SIG-M5 treated with dmso at 0.1 percent for 504 hours (cell line): Measurements from ENCODE around the gene FRMPD1.
A peak's percentile ranks its signal among the peaks of the same experiment; 100 is the strongest.

Experiments
- DNase-seq: peaks from one replicate; lab custom pipeline; 2025; ENCODE audit not compliant: unreplicated experiment; lab: John Stamatoyannopoulos, UW

The FRMPD1 gene

GRCh38 chr9:37678789-37679273 lies 28.1 kb downstream of the FRMPD1 start:
- no peak for DNase-seq

GRCh38 chr9:37679649-37680402 lies 29.1 kb downstream of the FRMPD1 start:
- no peak for DNase-seq

- DNase-seq = no peak
Observed at GRCh38 chr9:37682951-37683350, 32.2 kb downstream of the FRMPD1 start.

GRCh38 chr9:37683531-37684371 lies 33.0 kb downstream of the FRMPD1 start:
- DNase-seq = no peak

- DNase-seq = no peak
Observed at GRCh38 chr9:37692622-37693221, 42.0 kb downstream of the FRMPD1 start.

GRCh38 chr9:37693260-37693659 lies 42.5 kb downstream of the FRMPD1 start:
- DNase-seq = no peak

GRCh38 chr9:37694355-37694754 lies 43.6 kb downstream of the FRMPD1 start:
- DNase-seq = no peak

- no peak for DNase-seq
Observed at GRCh38 chr9:37696528-37696927, 45.8 kb downstream of the FRMPD1 start.

- DNase-seq = no peak
Observed at GRCh38 chr9:37700131-37700530, 49.4 kb downstream of the FRMPD1 start.

GRCh38 chr9:37700900-37701299 lies 50.1 kb downstream of the FRMPD1 start:
- no peak for DNase-seq

GRCh38 chr9:37705787-37706186 lies 55.0 kb downstream of the FRMPD1 start:
- no peak for DNase-seq

- DNase-seq = no peak
Observed at GRCh38 chr9:37706290-37706689, 55.5 kb downstream of the FRMPD1 start.

GRCh38 chr9:37707748-37708147 lies 57.0 kb downstream of the FRMPD1 start:
- DNase-seq = no peak

GRCh38 chr9:37710046-37710445 lies 59.3 kb downstream of the FRMPD1 start:
- DNase-seq = peak; percentile 32

GRCh38 chr9:37715260-37715659 lies 64.5 kb downstream of the FRMPD1 start:
- DNase-seq = no peak

GRCh38 chr9:37715991-37716505 lies 65.3 kb downstream of the FRMPD1 start:
- DNase-seq = no peak

GRCh38 chr9:37719526-37719925 lies 68.8 kb downstream of the FRMPD1 start:
- DNase-seq = peak; percentile 3

- DNase-seq = no peak
Observed at GRCh38 chr9:37727013-37727412, 76.3 kb downstream of the FRMPD1 start.

GRCh38 chr9:37729499-37729898 lies 78.7 kb downstream of the FRMPD1 start:
- DNase-seq = no peak

- DNase-seq = no peak
Observed at GRCh38 chr9:37730256-37730655, 79.5 kb downstream of the FRMPD1 start.

GRCh38 chr9:37730839-37731238 lies 80.1 kb downstream of the FRMPD1 start:
- no peak for DNase-seq
